DND-41 (cell line): Measurements from ENCODE around the gene MT1G.

Experiments used
- ATAC-seq: fragments of 200-7000 bp; cut with Tn5 transposase; 3 replicates; pipeline ENCODE4 v1.9.1; 2021; ENCODE audit warnings: low read depth; ENCODE audit not compliant: insufficient read depth
- DNase-seq: peaks from one replicate; pipeline ENCODE4 v3.0.0-alpha.2; 2020
- H2AFZ ChIP-seq: 2 replicates; pipeline ENCODE4 v1.6.0; 2012; ENCODE audit warnings: low read depth, low read length
- H3K27ac ChIP-seq: 2 replicates; pipeline ENCODE4 v1.5.1; 2012; ENCODE audit warnings: low read length, inconsistent platforms
- H3K27me3 ChIP-seq: fragments of 200-600 bp; sonication (generic); 2 replicates; pipeline ENCODE4 v1.6.0; 2012; ENCODE audit warnings: low read length, mild to moderate bottlenecking, inconsistent platforms; ENCODE audit not compliant: insufficient read depth, poor library complexity
- H3K36me3 ChIP-seq: 2 replicates; pipeline ENCODE4 v1.5.1; 2012; ENCODE audit warnings: low read length, inconsistent platforms; ENCODE audit not compliant: insufficient read depth
- H3K4me1 ChIP-seq: 2 replicates; pipeline ENCODE4 v1.5.1; 2012; ENCODE audit warnings: mild to moderate bottlenecking, low read length; ENCODE audit not compliant: insufficient read depth
- H3K4me2 ChIP-seq: 2 replicates; pipeline ENCODE4 v1.6.0; 2012; ENCODE audit warnings: mild to moderate bottlenecking, moderate library complexity, low read length, inconsistent platforms; ENCODE audit not compliant: insufficient read depth
- H3K4me3 ChIP-seq, 2 experiments: fragments of 200-600 bp in 1 of 2; shearing (Covaris generic) in 1 of 2; 2 replicates each; pipeline ENCODE4 v1.5.1; 2012 to 2016; ENCODE audit warnings: inconsistent platforms in 2 of 2, low read length in 2 of 2, mild to moderate bottlenecking in 2 of 2, low read depth in 1 of 2, moderate library complexity in 1 of 2
- H3K79me2 ChIP-seq: 2 replicates; pipeline ENCODE4 v1.6.0; 2012; ENCODE audit warnings: low read length, inconsistent platforms; ENCODE audit not compliant: insufficient read depth
- H3K9ac ChIP-seq: 2 replicates; pipeline ENCODE4 v1.6.0; 2012; ENCODE audit warnings: low read depth, mild to moderate bottlenecking, inconsistent platforms, low read length, moderate library complexity
- H3K9me3 ChIP-seq: 2 replicates; pipeline ENCODE4 v1.5.1; 2012; ENCODE audit warnings: low read length, moderate library complexity, mild to moderate bottlenecking, inconsistent platforms; ENCODE audit not compliant: insufficient read depth, severe bottlenecking
- H4K20me1 ChIP-seq: 2 replicates; pipeline ENCODE4 v1.6.0; 2012; ENCODE audit warnings: low read length; ENCODE audit not compliant: insufficient read depth
- CTCF ChIP-seq: IDR thresholded peaks from 2 replicates; pipeline ENCODE4 v1.5.1; 2012; ENCODE audit warnings: borderline replicate concordance, low read length, moderate library complexity, mild to moderate bottlenecking; ENCODE audit not compliant: poor library complexity, severe bottlenecking; ENCODE audit errors: extremely low read depth
- EZH2 ChIP-seq: IDR thresholded peaks from 3 replicates; pipeline ENCODE4 v1.6.1; 2012; ENCODE audit warnings: borderline replicate concordance, low read depth, mild to moderate bottlenecking, moderate library complexity, low read length, inconsistent platforms; ENCODE audit not compliant: severe bottlenecking

Gene MT1G

GRCh38 chr16:56636616-56637413, 31.1 kb downstream of the MT1G start:
- ATAC-seq (no peak), DNase-seq (no peak)
- Histone ChIP-seq H3K4me3 (no peak overlapping the region), H3K79me2 (no peaks in the 10 kb centered on the region), H3K36me3 (no peaks in the 10 kb centered on the region), H3K9me3 (no peaks in the 10 kb centered on the region), H3K4me1 (no peaks in the 10 kb centered on the region), H3K9ac (no peak overlapping the region), H3K4me2 (no peak overlapping the region), H2AFZ (no peak overlapping the region), H4K20me1 (no peaks in the 10 kb centered on the region), H3K27ac (no peak overlapping the region), H3K27me3 (peaks cover 33% of the 10 kb centered on the region)
- TF ChIP-seq EZH2 (no peak), CTCF (no peak)

- H3K4me3 ChIP-seq: no peak overlapping the region
- no peaks in the 10 kb centered on the region for H3K79me2 ChIP-seq
- peaks cover 25% of the 10 kb centered on the region for H3K27me3 ChIP-seq
- H3K27ac ChIP-seq: no peak overlapping the region
- no peak for DNase-seq
- no peaks in the 10 kb centered on the region for H3K36me3 ChIP-seq
- TF ChIP-seq EZH2: no peak
- ATAC-seq: no peak
- H4K20me1 ChIP-seq: no peaks in the 10 kb centered on the region
- no peak overlapping the region for H3K9ac ChIP-seq
- no peak overlapping the region for H2AFZ ChIP-seq
- no peaks in the 10 kb centered on the region for H3K4me1 ChIP-seq
- H3K9me3 ChIP-seq: no peaks in the 10 kb centered on the region
- H3K4me2 ChIP-seq: no peak overlapping the region
Observed at GRCh38 chr16:56635441-56635967, 32.4 kb downstream of the MT1G start.

GRCh38 chr16:56634715-56635440, 33.0 kb downstream of the MT1G start:
- Histone ChIP-seq H3K9me3 (no peaks in the 10 kb centered on the region), H3K4me2 (no peak overlapping the region), H4K20me1 (no peaks in the 10 kb centered on the region), H3K4me3 (no peak overlapping the region), H2AFZ (no peak overlapping the region), H3K36me3 (no peaks in the 10 kb centered on the region), H3K4me1 (no peaks in the 10 kb centered on the region), H3K9ac (no peak overlapping the region), H3K27ac (no peak overlapping the region), H3K27me3 (peaks cover 25% of the 10 kb centered on the region), H3K79me2 (no peaks in the 10 kb centered on the region)
- DNase-seq (no peak), ATAC-seq (no peak)
- no peak for TF ChIP-seq EZH2

- Histone ChIP-seq H3K36me3 (no peaks in the 10 kb centered on the region), H4K20me1 (no peaks in the 10 kb centered on the region), H3K27me3 (peaks cover 28% of the 10 kb centered on the region), H3K4me3 (no peak overlapping the region), H3K4me1 (no peaks in the 10 kb centered on the region), H3K9me3 (no peaks in the 10 kb centered on the region), H3K27ac (no peak overlapping the region), H3K9ac (no peak overlapping the region), H3K4me2 (no peak overlapping the region), H2AFZ (no peak overlapping the region), H3K79me2 (no peaks in the 10 kb centered on the region)
- no peak for ATAC-seq
- no peak for DNase-seq
- TF ChIP-seq CTCF (no peak), EZH2 (no peak)
Observed at GRCh38 chr16:56633535-56633934, 34.3 kb downstream of the MT1G start.
